ENCODE data around the gene TTC33. TPM values are rescaled to one million over a fixed set of nuclear protein-coding genes. Genes with fewer than 3 reads are reported as not detected.

Gene TTC33
- total RNA-seq, 1 donor from 2014 or later, result 9.7 TPM

GRCh38 chr5:40551496-40552491 lies 204.0 kb downstream of the TTC33 start:
- no peaks in the 10 kb centered on the region for H3K36me3 ChIP-seq (ENCODE audit: control insufficient read depth, insufficient read depth, low read length)
- H3K27me3 ChIP-seq (ENCODE audit: control insufficient read depth, insufficient read depth, low read length), result no peaks in the 10 kb centered on the region
- no peak overlapping the region for H3K4me3 ChIP-seq (ENCODE audit: low read depth, low read length)
- no peak for TF ChIP-seq CTCF (IDR thresholded peaks at IDR 0.05; ENCODE audit: insufficient read depth, low read length, severe bottlenecking)
- FAIRE-seq (no peak), DNase-seq (ENCODE audit: low read depth) (peak; percentile 95)

- Histone ChIP-seq H3K4me3 (ENCODE audit: low read depth, low read length) (no peak overlapping the region), H3K27me3 (ENCODE audit: control insufficient read depth, insufficient read depth, low read length) (no peaks in the 10 kb centered on the region), H3K36me3 (ENCODE audit: control insufficient read depth, insufficient read depth, low read length) (no peaks in the 10 kb centered on the region)
- FAIRE-seq (no peak), DNase-seq (ENCODE audit: low read depth) (no peak)
- TF ChIP-seq CTCF (IDR thresholded peaks at IDR 0.05; ENCODE audit: insufficient read depth, low read length, severe bottlenecking), result no peak
These were observed 205.3 kb downstream of the TTC33 start for GRCh38 chr5:40550481-40550880.

- no peak for TF ChIP-seq CTCF (IDR thresholded peaks at IDR 0.05; ENCODE audit: insufficient read depth, low read length, severe bottlenecking)
- peak; percentile 57 for DNase-seq (ENCODE audit: low read depth)
- Histone ChIP-seq H3K4me3 (ENCODE audit: low read depth, low read length) (no peak overlapping the region), H3K36me3 (ENCODE audit: control insufficient read depth, insufficient read depth, low read length) (no peaks in the 10 kb centered on the region), H3K27me3 (ENCODE audit: control insufficient read depth, insufficient read depth, low read length) (no peaks in the 10 kb centered on the region)
- FAIRE-seq, result no peak
These were observed 206.1 kb downstream of the TTC33 start for GRCh38 chr5:40549616-40550015.

GRCh38 chr5:40547994-40548575 lies 207.7 kb downstream of the TTC33 start:
- TF ChIP-seq CTCF (IDR thresholded peaks at IDR 0.05; ENCODE audit: insufficient read depth, low read length, severe bottlenecking), result no peak
- DNase-seq (ENCODE audit: low read depth) (no peak), FAIRE-seq (no peak)
- Histone ChIP-seq H3K4me3 (ENCODE audit: low read depth, low read length) (no peak overlapping the region), H3K27me3 (ENCODE audit: control insufficient read depth, insufficient read depth, low read length) (no peaks in the 10 kb centered on the region), H3K36me3 (ENCODE audit: control insufficient read depth, insufficient read depth, low read length) (no peaks in the 10 kb centered on the region)

GRCh38 chr5:40547557-40547956 lies 208.2 kb downstream of the TTC33 start:
- DNase-seq (ENCODE audit: low read depth), result no peak
- TF ChIP-seq CTCF (IDR thresholded peaks at IDR 0.05; ENCODE audit: insufficient read depth, low read length, severe bottlenecking), result no peak
- no peak for FAIRE-seq
- Histone ChIP-seq H3K27me3 (ENCODE audit: control insufficient read depth, insufficient read depth, low read length) (no peaks in the 10 kb centered on the region), H3K36me3 (ENCODE audit: control insufficient read depth, insufficient read depth, low read length) (no peaks in the 10 kb centered on the region), H3K4me3 (ENCODE audit: low read depth, low read length) (no peak overlapping the region)

Measured in bronchial epithelial cell (primary cell).